SK-N-SH treated with all-trans-retinoic acid at 6 μM for 48 hours (cell line): ENCODE results near the gene SREK1.
"Not testable (repeated sequence)": the region's sequence is repeated elsewhere in the genome, so short reads cannot be mapped to it uniquely, and the experiment has no call there.

Experiments used
- ATAC-seq: fragments of 200-7000 bp; cut with Tn5 transposase; 3 replicates; pipeline ENCODE4 v1.9.1; 2020; ENCODE audit warnings: mild to moderate bottlenecking, moderate library complexity
- ARNTL ChIP-seq: fragments of 450-650 bp; formaldehyde crosslinking; IDR thresholded peaks from 2 replicates; pipeline ENCODE4 v1.5.0; 2020; ENCODE audit warnings: low read depth, mild to moderate bottlenecking, moderate library complexity, borderline replicate concordance
- BACH2 ChIP-seq: fragments of 250-450 bp; sonication (Bioruptor Pico); IDR thresholded peaks from 2 replicates; pipeline ENCODE4 v1.9.0; 2021; ENCODE audit warnings: mild to moderate bottlenecking, borderline replicate concordance
- CSDC2 ChIP-seq: fragments of 250-450 bp; sonication (Bioruptor Pico); IDR thresholded peaks from 2 replicates; pipeline ENCODE4 v1.5.0; 2020; ENCODE audit warnings: mild to moderate bottlenecking, moderate library complexity
- ESRRG ChIP-seq: fragments of 250-450 bp; sonication (Bioruptor Pico); IDR thresholded peaks from 2 replicates; pipeline ENCODE4 v1.6.1; 2021; ENCODE audit warnings: mild to moderate bottlenecking
- ISL1 ChIP-seq: fragments of 250-450 bp; sonication (Bioruptor Pico); IDR thresholded peaks from 2 replicates; pipeline ENCODE4 v2.1.2; 2022; ENCODE audit warnings: mild to moderate bottlenecking, moderate library complexity
- OSR1 ChIP-seq: fragments of 250-450 bp; sonication (Bioruptor Pico); IDR thresholded peaks from 2 replicates; pipeline ENCODE4 v1.8.0; 2022; ENCODE audit warnings: moderate library complexity, mild to moderate bottlenecking, inconsistent platforms
- POU6F1 ChIP-seq: fragments of 250-450 bp; sonication (Bioruptor Pico); IDR thresholded peaks from 2 replicates; pipeline ENCODE4 v1.8.0; 2021; ENCODE audit warnings: low read depth, mild to moderate bottlenecking, moderate library complexity, borderline replicate concordance
- PPARA ChIP-seq: fragments of 250-450 bp; sonication (Bioruptor Pico); IDR thresholded peaks from 2 replicates; pipeline ENCODE4 v1.5.0; 2020; ENCODE audit warnings: mild to moderate bottlenecking, borderline replicate concordance
- RARB ChIP-seq: fragments of 250-450 bp; sonication (Bioruptor Pico); IDR thresholded peaks from 2 replicates; pipeline ENCODE4 v1.8.0; 2021; ENCODE audit warnings: mild to moderate bottlenecking, moderate library complexity
- SNAI2 ChIP-seq: fragments of 250-450 bp; sonication (Bioruptor Pico); IDR thresholded peaks from 2 replicates; pipeline ENCODE4 v1.5.0; 2020; ENCODE audit warnings: mild to moderate bottlenecking, moderate library complexity
- TCF4 ChIP-seq: fragments of 250-450 bp; sonication (Bioruptor Pico); IDR thresholded peaks from 2 replicates; pipeline ENCODE4 v1.8.0; 2021; ENCODE audit warnings: mild to moderate bottlenecking, moderate library complexity, borderline replicate concordance
- TOX ChIP-seq: fragments of 250-450 bp; sonication (Bioruptor Pico); IDR thresholded peaks from 2 replicates; pipeline ENCODE4 v1.8.0; 2021; ENCODE audit warnings: mild to moderate bottlenecking, moderate library complexity, borderline replicate concordance
- ZC3H10 ChIP-seq: fragments of 250-450 bp; sonication (Bioruptor Pico); IDR thresholded peaks from 2 replicates; pipeline ENCODE4 v1.5.1; 2021; ENCODE audit warnings: mild to moderate bottlenecking, moderate library complexity
- ZFP3 ChIP-seq: fragments of 250-450 bp; sonication (Bioruptor Pico); IDR thresholded peaks from 2 replicates; pipeline ENCODE4 v1.5.0; 2020; ENCODE audit warnings: mild to moderate bottlenecking, moderate library complexity
- ZFP30 ChIP-seq: fragments of 450-650 bp; formaldehyde crosslinking; IDR thresholded peaks from 2 replicates; pipeline ENCODE4 v1.5.0; 2022; ENCODE audit warnings: mild to moderate bottlenecking, moderate library complexity
- ZNF565 ChIP-seq: fragments of 450-650 bp; formaldehyde crosslinking; conservative IDR thresholded peaks from 2 replicates; pipeline ENCODE4 v1.5.0; 2020; ENCODE audit warnings: low read depth, mild to moderate bottlenecking, moderate library complexity
- ZNF70 ChIP-seq: fragments of 450-650 bp; formaldehyde crosslinking; IDR thresholded peaks from 2 replicates; pipeline ENCODE4 v1.5.0; 2020; ENCODE audit warnings: mild to moderate bottlenecking, moderate library complexity
- ZNF8 ChIP-seq: fragments of 450-650 bp; formaldehyde crosslinking; IDR thresholded peaks from 2 replicates; pipeline ENCODE4 v1.5.0; 2020; ENCODE audit warnings: mild to moderate bottlenecking, moderate library complexity
- TF ChIP-seq, protein P1 (sequence below): fragments of 250-450 bp; sonication (Bioruptor Pico); IDR thresholded peaks from 2 replicates; pipeline ENCODE4 v1.5.0; 2020; ENCODE audit warnings: mild to moderate bottlenecking, moderate library complexity
- TF ChIP-seq, protein P2 (sequence below): fragments of 250-450 bp; sonication (Bioruptor Pico); IDR thresholded peaks from 2 replicates; pipeline ENCODE4 v1.5.1; 2021; ENCODE audit warnings: mild to moderate bottlenecking, moderate library complexity
- TF ChIP-seq, protein P3 (sequence below): fragments of 250-450 bp; sonication (Bioruptor Pico); IDR thresholded peaks from 2 replicates; pipeline ENCODE4 v1.5.1; 2020; ENCODE audit warnings: low read depth, mild to moderate bottlenecking, moderate library complexity

The SREK1 gene

GRCh38 chr5:66209794-66210193, 65.7 kb downstream of the SREK1 start:
- TF ChIP-seq ISL1 (CRISPR knock-in tag) = no peak
- no peak for TF ChIP-seq CSDC2 (CRISPR knock-in tag)
- no peak for TF ChIP-seq POU6F1 (CRISPR knock-in tag)
- no peak for TF ChIP-seq ZC3H10 (CRISPR knock-in tag)
- TF ChIP-seq ZFP3 (CRISPR knock-in tag) = no peak
- no peak for TF ChIP-seq TCF4 (CRISPR knock-in tag)
- TF ChIP-seq, protein P1, sequence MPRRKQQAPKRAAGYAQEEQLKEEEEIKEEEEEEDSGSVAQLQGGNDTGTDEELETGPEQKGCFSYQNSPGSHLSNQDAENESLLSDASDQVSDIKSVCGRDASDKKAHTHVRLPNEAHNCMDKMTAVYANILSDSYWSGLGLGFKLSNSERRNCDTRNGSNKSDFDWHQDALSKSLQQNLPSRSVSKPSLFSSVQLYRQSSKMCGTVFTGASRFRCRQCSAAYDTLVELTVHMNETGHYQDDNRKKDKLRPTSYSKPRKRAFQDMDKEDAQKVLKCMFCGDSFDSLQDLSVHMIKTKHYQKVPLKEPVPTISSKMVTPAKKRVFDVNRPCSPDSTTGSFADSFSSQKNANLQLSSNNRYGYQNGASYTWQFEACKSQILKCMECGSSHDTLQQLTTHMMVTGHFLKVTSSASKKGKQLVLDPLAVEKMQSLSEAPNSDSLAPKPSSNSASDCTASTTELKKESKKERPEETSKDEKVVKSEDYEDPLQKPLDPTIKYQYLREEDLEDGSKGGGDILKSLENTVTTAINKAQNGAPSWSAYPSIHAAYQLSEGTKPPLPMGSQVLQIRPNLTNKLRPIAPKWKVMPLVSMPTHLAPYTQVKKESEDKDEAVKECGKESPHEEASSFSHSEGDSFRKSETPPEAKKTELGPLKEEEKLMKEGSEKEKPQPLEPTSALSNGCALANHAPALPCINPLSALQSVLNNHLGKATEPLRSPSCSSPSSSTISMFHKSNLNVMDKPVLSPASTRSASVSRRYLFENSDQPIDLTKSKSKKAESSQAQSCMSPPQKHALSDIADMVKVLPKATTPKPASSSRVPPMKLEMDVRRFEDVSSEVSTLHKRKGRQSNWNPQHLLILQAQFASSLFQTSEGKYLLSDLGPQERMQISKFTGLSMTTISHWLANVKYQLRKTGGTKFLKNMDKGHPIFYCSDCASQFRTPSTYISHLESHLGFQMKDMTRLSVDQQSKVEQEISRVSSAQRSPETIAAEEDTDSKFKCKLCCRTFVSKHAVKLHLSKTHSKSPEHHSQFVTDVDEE = no peak
- TF ChIP-seq, protein P2, sequence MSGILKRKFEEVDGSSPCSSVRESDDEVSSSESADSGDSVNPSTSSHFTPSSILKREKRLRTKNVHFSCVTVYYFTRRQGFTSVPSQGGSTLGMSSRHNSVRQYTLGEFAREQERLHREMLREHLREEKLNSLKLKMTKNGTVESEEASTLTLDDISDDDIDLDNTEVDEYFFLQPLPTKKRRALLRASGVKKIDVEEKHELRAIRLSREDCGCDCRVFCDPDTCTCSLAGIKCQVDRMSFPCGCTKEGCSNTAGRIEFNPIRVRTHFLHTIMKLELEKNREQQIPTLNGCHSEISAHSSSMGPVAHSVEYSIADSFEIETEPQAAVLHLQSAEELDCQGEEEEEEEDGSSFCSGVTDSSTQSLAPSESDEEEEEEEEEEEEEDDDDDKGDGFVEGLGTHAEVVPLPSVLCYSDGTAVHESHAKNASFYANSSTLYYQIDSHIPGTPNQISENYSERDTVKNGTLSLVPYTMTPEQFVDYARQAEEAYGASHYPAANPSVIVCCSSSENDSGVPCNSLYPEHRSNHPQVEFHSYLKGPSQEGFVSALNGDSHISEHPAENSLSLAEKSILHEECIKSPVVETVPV = no peak
- no peak for TF ChIP-seq ZFP30 (CRISPR knock-in tag)
- TF ChIP-seq RARB (CRISPR knock-in tag) = no peak
- ATAC-seq = no peak

DNA sequence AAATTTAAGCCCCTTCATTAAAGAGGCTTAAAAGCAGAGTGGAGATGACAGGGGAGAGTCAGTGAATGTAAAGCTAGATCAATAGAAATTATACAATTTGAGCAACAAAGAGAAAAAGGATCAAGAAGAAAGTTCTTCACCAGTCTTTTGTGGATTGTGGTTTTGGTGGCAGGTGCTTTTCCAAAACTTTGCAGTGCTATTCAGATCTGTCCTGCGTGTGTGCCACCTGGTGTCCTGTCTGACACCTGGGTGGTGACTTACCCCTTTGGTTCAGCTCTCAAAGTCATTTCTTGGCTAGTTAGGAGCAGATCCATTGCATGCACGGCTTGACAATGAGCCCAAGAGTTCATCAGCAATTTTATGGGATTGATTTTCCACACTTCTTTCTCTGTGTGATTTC, 69.4 kb downstream of the SREK1 start:
- ATAC-seq = no peak
- no peak for TF ChIP-seq TCF4 (CRISPR knock-in tag)
- no peak for TF ChIP-seq ZFP30 (CRISPR knock-in tag)
- TF ChIP-seq CSDC2 (CRISPR knock-in tag) = no peak
- TF ChIP-seq SNAI2 (CRISPR knock-in tag) = no peak

DNA sequence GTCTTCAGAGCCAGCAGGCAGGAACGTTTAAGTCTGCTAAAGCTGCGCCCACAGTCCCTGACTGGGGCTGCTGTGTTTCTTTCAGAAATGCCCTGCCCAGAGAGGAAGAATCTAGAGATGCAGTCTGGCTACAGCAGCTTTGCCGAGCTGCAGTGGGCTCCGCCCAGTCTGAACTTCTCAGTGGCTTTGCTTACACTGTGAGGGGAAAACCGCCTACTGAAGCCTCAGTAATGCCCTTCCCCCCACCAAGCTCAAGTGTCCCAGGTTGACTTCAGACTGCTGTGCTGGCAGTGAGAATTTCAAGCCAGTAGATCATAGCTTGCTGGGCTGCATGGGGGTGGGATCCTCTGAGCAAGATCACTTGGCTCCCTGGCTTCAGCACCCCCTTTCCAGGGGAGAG, 78.4 kb downstream of the SREK1 start:
- no peak for ATAC-seq
- TF ChIP-seq ZNF565 (CRISPR knock-in tag) (no peak), ESRRG (CRISPR knock-in tag) (no peak), PPARA (CRISPR knock-in tag) (no peak)
- TF ChIP-seq, protein P3, sequence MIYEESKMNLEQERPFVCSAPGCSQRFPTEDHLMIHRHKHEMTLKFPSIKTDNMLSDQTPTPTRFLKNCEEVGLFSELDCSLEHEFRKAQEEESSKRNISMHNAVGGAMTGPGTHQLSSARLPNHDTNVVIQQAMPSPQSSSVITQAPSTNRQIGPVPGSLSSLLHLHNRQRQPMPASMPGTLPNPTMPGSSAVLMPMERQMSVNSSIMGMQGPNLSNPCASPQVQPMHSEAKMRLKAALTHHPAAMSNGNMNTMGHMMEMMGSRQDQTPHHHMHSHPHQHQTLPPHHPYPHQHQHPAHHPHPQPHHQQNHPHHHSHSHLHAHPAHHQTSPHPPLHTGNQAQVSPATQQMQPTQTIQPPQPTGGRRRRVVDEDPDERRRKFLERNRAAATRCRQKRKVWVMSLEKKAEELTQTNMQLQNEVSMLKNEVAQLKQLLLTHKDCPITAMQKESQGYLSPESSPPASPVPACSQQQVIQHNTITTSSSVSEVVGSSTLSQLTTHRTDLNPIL (CRISPR knock-in tag) = no peak

- ATAC-seq = not testable (repeated sequence)
Measured at GRCh38 chr5:66222896-66223295, 78.8 kb downstream of the SREK1 start.

DNA sequence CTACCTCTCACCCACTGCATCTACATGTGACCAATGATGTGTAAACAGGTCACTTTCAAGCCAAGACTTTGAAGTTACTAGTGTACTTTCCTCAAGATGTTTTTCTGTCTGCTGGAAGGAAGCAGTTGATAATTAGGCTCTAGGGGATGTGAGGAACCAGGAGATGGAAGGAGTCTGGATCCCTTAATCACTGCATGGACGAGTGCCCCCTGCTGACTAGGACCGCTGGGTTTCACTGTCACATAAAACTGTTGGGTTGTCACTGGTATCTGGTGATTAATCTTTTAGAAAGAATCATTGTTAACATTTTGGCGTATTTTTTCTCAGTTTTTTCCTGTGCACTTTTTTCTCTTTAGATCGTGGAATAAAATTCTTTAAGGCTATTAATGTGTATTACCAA, 79.5 kb downstream of the SREK1 start:
- peak; percentile 54 for ATAC-seq
- TF ChIP-seq ISL1 (CRISPR knock-in tag) (no peak), OSR1 (CRISPR knock-in tag) (no peak), RARB (CRISPR knock-in tag) (no peak), CSDC2 (CRISPR knock-in tag) (no peak), SNAI2 (CRISPR knock-in tag) (no peak)
- TF ChIP-seq, protein P2 = no peak

DNA sequence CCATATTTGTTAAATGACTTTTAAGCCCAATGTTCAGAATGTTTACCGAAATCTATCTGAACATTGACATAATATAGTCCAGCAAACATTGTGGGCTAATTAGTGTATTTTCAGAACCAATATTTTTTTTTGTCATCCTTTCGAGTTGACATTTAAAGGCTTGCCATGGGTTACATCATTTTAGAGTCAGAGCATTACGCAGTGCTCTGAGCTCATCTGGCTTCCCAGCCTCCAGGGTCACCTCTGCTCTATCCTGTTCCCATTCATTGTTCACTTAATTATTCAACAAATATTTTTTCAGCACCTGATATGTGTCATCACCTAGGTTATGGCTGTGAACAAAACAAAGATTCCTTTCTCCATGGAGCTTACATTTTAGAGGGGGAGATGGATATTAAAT, 80.2 kb downstream of the SREK1 start:
- ATAC-seq = no peak
- TF ChIP-seq ZNF8 (CRISPR knock-in tag) = no peak
- no peak for TF ChIP-seq ISL1 (CRISPR knock-in tag)
- TF ChIP-seq TOX (CRISPR knock-in tag) = no peak
- no peak for TF ChIP-seq RARB (CRISPR knock-in tag)
- no peak for TF ChIP-seq ARNTL (CRISPR knock-in tag)
- no peak for TF ChIP-seq ZNF70 (CRISPR knock-in tag)
- no peak for TF ChIP-seq BACH2
- TF ChIP-seq, protein P1 = no peak
- no peak for TF ChIP-seq PPARA (CRISPR knock-in tag)
- TF ChIP-seq ZC3H10 (CRISPR knock-in tag) = no peak
